AG04450 (cell line): Measurements from ENCODE around the gene CAMKMT. TPM values are rescaled to one million over a fixed set of nuclear protein-coding genes. Genes with fewer than 3 reads are reported as not detected.

Experiments used
- CTCF ChIA-PET: fragments of 300-600, 350-600 bp; formaldehyde crosslinking; extraction: SDS; loops from one replicate; lab custom pipeline; 2022; ENCODE audit warnings: antibody characterized with exemption, inconsistent platforms; lab: Charles Lee
- POLR2A ChIA-PET: fragments of 350-600 bp; formaldehyde crosslinking; extraction: SDS; loops from one replicate; lab custom pipeline; 2021; ENCODE audit warnings: antibody characterized with exemption, inconsistent platforms; lab: Yijun Ruan, JAX
- DNase-seq: peaks from one replicate; pipeline ENCODE4 v3.0.0-alpha.2; 2011; ENCODE audit warnings: low read depth, low spot score
- H3K27ac ChIP-seq: one replicate; pipeline ENCODE4 v1.5.1; 2012; ENCODE audit warnings: low read depth, low read length, control low read depth
- H3K27me3 ChIP-seq: one replicate; pipeline ENCODE4 v1.6.0; 2012; ENCODE audit warnings: low read length; ENCODE audit not compliant: control insufficient read depth, insufficient read depth
- H3K4me3 ChIP-seq: 2 replicates; pipeline ENCODE4 v1.5.1; 2011; ENCODE audit warnings: mild to moderate bottlenecking, low read depth, low read length, control low read depth
- H3K9me3 ChIP-seq: 2 replicates; pipeline ENCODE4 v1.5.1; 2012; ENCODE audit warnings: low read length; ENCODE audit not compliant: control insufficient read depth, insufficient read depth
- CTCF ChIP-seq: IDR thresholded peaks from 2 replicates; pipeline ENCODE4 v1.5.1; 2011; ENCODE audit warnings: low read depth, low read length, control low read depth, inconsistent platforms
- polyA plus RNA-seq: library from polyadenylated mRNA; depleted of rRNA; stranded (reverse); fragments of >200 nt; gene quantifications from 2 replicates; pipeline ENCODE4 v1.2.3, GENCODE V29; 2011

The CAMKMT gene
- polyA plus RNA-seq, 1 experiment: 10.2 TPM

- CTCF ChIA-PET: no interaction called here
- no peak for TF ChIP-seq CTCF
- peaks cover 6% of the 10 kb centered on the region for H3K27me3 ChIP-seq
- no peaks in the 10 kb centered on the region for H3K9me3 ChIP-seq
- DNase-seq: no peak
- H3K4me3 ChIP-seq: no peak overlapping the region
- no peak overlapping the region for H3K27ac ChIP-seq
- POLR2A ChIA-PET: no interaction called here
Measured at GRCh38 chr2:44813165-44813564, 451.4 kb downstream of the CAMKMT start.

- no peak overlapping the region for H3K27ac ChIP-seq
- ChIA-PET POLR2A (no interaction called here), CTCF (no interaction called here)
- no peak overlapping the region for H3K4me3 ChIP-seq
- no peak for TF ChIP-seq CTCF
- peaks cover 6% of the 10 kb centered on the region for H3K27me3 ChIP-seq
- DNase-seq: no peak
- H3K9me3 ChIP-seq: no peaks in the 10 kb centered on the region
Measured at GRCh38 chr2:44813658-44814057, 451.9 kb downstream of the CAMKMT start.

GRCh38 chr2:44817256-44817655 is 455.5 kb downstream of the CAMKMT start:
- Histone ChIP-seq H3K9me3 (no peaks in the 10 kb centered on the region), H3K27me3 (peaks cover 7% of the 10 kb centered on the region), H3K4me3 (no peak overlapping the region), H3K27ac (no peak overlapping the region)
- ChIA-PET CTCF (no interaction called here), POLR2A (no interaction called here)
- TF ChIP-seq CTCF: no peak
- no peak for DNase-seq

GRCh38 chr2:44817673-44818335 is 456.1 kb downstream of the CAMKMT start:
- no peak for TF ChIP-seq CTCF
- Histone ChIP-seq H3K4me3 (no peak overlapping the region), H3K9me3 (no peaks in the 10 kb centered on the region), H3K27me3 (peaks cover 7% of the 10 kb centered on the region), H3K27ac (no peak overlapping the region)
- POLR2A ChIA-PET: no interaction called here
- DNase-seq: no peak
- CTCF ChIA-PET: no interaction called here

- CTCF ChIA-PET: no interaction called here
Measured at GRCh38 chr2:44819061-44819460, 457.3 kb downstream of the CAMKMT start.

More at GRCh38 chr2:44819061-44819460, 457.3 kb downstream of the CAMKMT start:
- Histone ChIP-seq H3K27ac (no peak overlapping the region), H3K9me3 (no peaks in the 10 kb centered on the region), H3K27me3 (peaks cover 5% of the 10 kb centered on the region), H3K4me3 (no peak overlapping the region)
- TF ChIP-seq CTCF: no peak
- no peak for DNase-seq
- POLR2A ChIA-PET: no interaction called here
